ENCODE results near the gene ALDH3A1.

Gene ALDH3A1

DNA sequence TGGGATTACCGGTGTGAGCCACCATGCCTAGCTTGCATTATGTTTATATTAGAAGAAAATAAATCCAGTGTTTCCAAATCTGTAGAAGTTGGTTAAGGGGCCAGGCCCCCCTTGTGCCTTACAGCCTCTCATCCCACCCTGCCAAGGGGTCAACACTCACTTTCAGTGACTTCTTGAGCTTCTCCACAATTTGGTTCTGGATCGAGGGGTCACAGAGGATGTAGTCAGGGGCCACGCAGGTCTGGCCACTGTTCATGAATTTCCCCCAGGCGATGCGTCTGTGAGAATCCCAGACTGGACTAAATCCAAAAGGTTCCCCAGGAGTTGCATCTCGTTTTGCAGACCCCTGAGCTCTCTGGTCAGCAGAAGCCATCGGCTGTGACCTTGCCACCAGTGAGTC is 7.2 kb downstream of the ALDH3A1 start:
- DNase-seq, result no peak

- DNase-seq, result no peak
These were observed 8.6 kb downstream of the ALDH3A1 start for GRCh38 chr17:19739241-19740201.

DNA sequence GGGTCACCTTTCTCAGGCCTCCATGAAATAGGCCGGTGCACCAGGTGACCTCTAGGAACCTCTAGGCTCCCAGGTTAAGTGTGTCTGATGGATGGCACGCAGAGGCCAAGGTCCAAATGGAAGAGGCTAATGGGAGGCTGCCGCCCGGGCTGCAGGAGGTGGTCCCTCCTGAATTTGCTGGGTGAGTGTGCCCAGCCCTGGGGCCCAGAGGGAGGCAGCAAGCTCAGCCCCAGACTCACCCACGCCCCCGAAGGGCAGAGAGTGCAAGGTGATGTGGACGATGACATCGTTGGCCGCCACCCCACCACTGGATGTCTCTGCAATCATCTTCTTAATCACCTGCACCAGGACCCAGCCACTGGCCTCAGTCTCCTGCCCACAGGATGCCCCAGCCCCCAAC is 9.3 kb downstream of the ALDH3A1 start:
- no peak for DNase-seq

DNA sequence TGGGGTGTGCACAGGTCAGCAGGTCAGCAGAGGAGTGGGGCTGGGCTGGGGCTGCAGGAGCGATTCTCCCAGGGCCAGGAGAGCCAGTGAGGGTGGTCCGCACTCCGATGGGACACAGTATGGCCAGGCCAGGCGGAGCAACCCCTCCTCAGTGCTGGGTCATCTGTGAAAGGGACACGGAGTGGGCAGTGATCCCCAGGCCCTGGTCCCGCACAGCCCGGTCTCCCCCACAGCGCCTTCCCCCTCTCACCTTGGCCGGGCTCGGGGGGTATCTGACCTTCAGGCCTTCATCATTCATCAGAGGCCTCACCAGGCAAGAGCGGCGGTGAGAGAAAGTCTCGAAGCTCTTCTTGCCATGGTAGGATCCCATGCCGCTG is 10.0 kb downstream of the ALDH3A1 start:
- no peak for DNase-seq

GRCh38 chr17:19737305-19738072 is 10.6 kb downstream of the ALDH3A1 start:
- no peak for DNase-seq

DNA sequence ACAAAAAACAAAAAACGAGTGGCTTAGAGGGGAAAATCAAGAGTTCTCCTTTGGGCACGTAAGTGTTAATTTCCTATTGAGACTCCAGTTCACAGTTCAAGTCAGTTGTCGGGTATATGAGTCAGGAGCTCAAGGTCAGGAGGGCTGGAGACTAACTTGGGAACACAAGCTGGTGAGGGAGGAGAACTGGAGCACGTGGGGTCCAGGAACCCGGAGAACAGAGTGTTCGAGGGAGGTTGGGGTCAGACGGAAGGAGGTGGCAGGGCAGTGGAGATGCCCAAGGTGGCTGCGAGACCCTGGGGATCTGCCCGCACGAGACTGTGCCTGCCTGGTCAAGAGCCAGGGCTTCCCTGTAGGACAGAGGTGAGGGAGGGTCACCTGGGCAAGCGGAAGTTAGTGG is 12.0 kb downstream of the ALDH3A1 start:
- DNase-seq, result no peak

GRCh38 chr17:19733953-19734526 is 14.1 kb downstream of the ALDH3A1 start:
- DNase-seq, result no peak

- no peak for DNase-seq
These were observed 16.5 kb downstream of the ALDH3A1 start for GRCh38 chr17:19731626-19732025.

GRCh38 chr17:19730843-19731242 is 17.3 kb downstream of the ALDH3A1 start:
- DNase-seq, result no peak

GRCh38 chr17:19729900-19730299 is 18.2 kb downstream of the ALDH3A1 start:
- no peak for DNase-seq

GRCh38 chr17:19728084-19728495 is 20.0 kb downstream of the ALDH3A1 start:
- peak; percentile 90 for DNase-seq

DNA sequence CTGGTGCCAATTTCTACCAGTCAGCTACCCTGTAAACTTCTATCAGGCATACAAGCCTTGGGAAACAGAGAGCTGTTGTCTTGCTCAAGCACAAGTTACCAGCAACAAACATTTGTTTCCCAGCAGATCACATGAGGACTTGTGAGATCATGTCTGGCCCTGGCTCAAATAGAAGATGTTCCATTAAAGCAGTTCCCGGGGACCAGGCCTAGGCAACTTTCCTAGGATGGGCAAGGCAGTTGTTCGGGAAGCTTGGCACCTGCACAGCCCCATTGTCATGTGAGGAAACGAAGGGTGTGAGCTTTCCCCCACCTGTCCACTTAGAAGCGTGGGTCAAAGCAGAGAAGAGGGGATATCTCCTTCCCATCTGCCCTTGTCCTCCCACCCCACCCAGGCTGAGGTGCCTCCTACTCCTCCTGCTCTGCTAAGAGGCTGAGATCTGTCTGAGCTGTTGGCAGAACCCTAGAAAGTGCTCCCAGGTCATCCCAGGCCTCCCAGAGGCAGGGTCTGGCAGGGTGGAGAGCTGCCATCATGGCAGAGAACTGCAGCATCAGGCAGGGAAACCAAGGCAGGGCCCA is 20.5 kb downstream of the ALDH3A1 start:
- no peak for DNase-seq

GRCh38 chr17:19726631-19727376 is 21.3 kb downstream of the ALDH3A1 start:
- no peak for DNase-seq

- DNase-seq, result no peak
These were observed 22.6 kb downstream of the ALDH3A1 start for GRCh38 chr17:19725486-19725885.

DNA sequence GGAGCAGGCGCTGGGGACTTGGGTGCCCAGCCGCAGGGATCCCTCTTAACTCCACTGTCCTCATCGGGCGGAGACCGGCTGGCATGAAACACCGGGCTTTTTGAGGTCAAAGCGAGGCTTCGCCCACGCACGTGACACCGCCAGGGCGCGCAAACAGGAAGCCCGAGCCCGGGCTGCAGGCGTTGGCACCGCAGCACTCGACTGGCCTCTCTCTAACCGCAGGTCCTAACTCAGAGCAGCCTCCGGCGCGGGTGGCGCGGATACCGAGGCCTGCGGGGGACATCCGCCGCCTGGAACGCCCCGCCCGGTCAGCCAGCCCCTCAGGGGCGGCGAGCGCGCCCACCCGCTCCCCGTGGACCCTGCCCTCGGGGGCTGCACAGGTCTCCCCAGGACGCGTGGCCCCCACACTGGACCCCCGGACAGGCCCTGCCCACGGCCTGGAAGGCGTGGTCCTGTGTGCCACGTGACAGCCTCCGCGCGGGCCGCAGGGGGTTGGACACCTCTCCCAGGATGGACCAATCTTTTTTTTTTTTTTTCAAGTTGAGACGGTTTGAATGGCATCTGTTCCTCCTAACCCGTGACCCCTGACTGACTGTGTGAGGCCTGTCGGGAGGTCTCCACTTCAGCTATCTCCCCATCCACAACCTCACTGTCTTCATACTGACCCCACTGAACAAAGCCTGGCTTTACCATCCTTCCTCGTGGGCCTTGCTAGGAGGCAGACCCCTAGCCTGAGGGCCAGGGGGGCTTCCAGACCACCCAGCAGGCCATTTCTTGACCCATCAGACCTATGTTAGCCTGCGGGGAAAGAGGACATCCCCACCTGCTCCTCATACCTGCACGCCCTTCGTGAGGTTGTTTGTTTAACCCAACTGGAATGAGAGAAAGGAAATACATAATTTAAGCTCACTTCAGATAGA is 23.3 kb downstream of the ALDH3A1 start:
- no peak for DNase-seq

- no peak for DNase-seq
These were observed 24.1 kb downstream of the ALDH3A1 start for GRCh38 chr17:19723964-19724363.

- DNase-seq, result peak; percentile 83
These were observed 27.3 kb downstream of the ALDH3A1 start for GRCh38 chr17:19720631-19721426.

GRCh38 chr17:19720210-19720475 is 28.0 kb downstream of the ALDH3A1 start:
- DNase-seq, result no peak

GRCh38 chr17:19719355-19720209 is 28.5 kb downstream of the ALDH3A1 start:
- no peak for DNase-seq

All from NCI-H510A (cell line).